Dendritic cell treated with granulocyte-macrophage colony-stimulating factor and Interleukin-4, amounts not matched to agents 40 ng/mL and 50 ng/mL, for 4 days (primary cell): Measurements from ENCODE around the gene TNRC6B.
A peak's percentile ranks its signal among the peaks of the same experiment; 100 is the strongest.
"Not testable (repeated sequence)": the region's sequence is repeated elsewhere in the genome, so short reads cannot be mapped to it uniquely, and the experiment has no call there.

Experiments used
- H3K27ac Mint-ChIP-seq: one replicate; pipeline ENCODE4 v1.8.0; 2022; ENCODE audit warnings: mild to moderate bottlenecking, mixed read lengths
- H3K27me3 Mint-ChIP-seq: one replicate; pipeline ENCODE4 v1.8.0; 2022; ENCODE audit warnings: mild to moderate bottlenecking, mixed read lengths
- H3K36me3 Mint-ChIP-seq: one replicate; pipeline ENCODE4 v1.8.0; 2022; ENCODE audit warnings: low read depth, mixed read lengths
- H3K4me1 Mint-ChIP-seq: one replicate; pipeline ENCODE4 v1.8.0; 2022; ENCODE audit warnings: low read depth, mixed read lengths
- H3K4me3 Mint-ChIP-seq: one replicate; pipeline ENCODE4 v1.8.0; 2022; ENCODE audit warnings: mild to moderate bottlenecking, moderate library complexity, mixed read lengths
- H3K9me3 Mint-ChIP-seq: one replicate; pipeline ENCODE4 v1.8.0; 2022; ENCODE audit warnings: mixed read lengths
- intact Hi-C: fragments of 100-400 bp; cut with micrococcal nuclease; formaldehyde crosslinking; loops from one replicate; pipeline ENCODE4 v1.15.0; 2022

The TNRC6B gene

DNA sequence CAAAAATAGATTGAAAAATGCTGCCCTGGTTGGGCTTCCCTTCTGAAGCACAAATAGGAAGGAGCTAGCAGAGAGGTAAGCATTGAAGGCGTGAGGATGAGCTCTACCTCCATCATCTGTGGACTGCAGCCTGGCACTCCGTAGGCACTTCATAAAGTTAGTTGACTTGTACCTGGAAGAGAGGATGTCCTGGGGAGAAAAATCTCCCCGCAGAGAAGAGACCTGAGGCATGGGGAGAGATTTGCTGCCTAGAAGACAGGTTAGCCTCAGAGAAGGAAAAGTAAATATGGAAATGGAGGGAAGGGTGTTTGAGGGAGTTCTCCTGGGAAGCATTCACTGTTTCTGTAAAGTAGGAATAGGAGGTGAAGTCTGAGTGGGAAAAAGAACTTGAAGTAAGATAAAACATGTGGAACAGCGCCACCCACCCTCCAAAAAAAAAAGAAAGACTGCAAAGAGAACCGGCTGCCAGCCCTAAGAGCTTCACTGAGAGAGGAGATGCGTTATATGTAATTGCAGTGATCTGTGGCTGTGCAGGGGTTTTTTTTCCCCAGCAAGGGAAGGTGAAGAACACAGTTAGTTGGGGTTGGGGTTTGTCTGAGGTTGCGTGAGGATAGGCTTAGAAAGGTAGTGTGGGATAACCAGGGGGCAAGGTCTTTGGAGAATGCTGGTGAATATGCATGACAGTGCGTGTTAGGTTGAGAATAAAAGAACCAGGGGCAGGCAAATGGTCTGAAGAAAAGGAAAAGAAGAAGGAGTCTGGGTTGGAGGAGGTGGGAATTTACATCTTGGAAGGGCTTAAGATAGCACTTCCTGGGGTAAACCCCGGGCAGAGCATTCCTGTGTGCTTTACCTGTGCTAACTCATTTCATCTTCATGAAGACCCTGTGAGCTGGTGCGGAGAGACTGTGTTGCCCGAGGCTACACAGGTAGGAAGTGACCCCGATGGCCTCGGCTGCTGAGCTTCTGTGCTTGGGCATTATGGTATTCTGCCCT, 16.0 kb downstream of the TNRC6B start:
- Mint-ChIP-seq H3K27ac (no peak overlapping the region), H3K36me3 (peaks cover 22% of the 10 kb centered on the region), H3K9me3 (no peaks in the 10 kb centered on the region), H3K27me3 (no peaks in the 10 kb centered on the region), H3K4me3 (no peak overlapping the region), H3K4me1 (peaks cover 62% of the 10 kb centered on the region)
- intact Hi-C loops: no loop called here

DNA sequence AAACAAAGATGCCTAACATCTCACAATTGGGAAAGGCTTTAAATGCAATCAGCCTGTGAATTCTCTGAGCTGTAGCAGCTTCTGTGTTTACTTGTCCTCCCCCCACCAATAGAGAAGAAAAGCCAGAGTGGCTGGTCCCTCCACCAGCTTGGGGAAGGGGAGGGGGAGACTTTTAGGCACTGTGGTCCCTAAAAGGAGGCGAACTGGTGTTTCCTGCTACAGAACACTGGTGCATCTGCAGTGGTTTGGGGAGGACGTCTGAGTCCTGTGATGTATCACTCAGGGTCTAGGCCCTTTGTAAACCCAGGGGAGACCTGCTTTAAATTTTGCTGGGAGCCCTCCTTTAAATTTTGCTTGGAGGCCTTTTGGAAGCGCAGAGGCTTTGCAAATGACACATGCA, 16.9 kb downstream of the TNRC6B start:
- intact Hi-C loops: no loop called here
- Mint-ChIP-seq H3K4me3 (no peak overlapping the region), H3K36me3 (peaks cover 22% of the 10 kb centered on the region), H3K9me3 (no peaks in the 10 kb centered on the region), H3K27ac (no peak overlapping the region), H3K4me1 (peaks cover 71% of the 10 kb centered on the region), H3K27me3 (no peaks in the 10 kb centered on the region)

DNA sequence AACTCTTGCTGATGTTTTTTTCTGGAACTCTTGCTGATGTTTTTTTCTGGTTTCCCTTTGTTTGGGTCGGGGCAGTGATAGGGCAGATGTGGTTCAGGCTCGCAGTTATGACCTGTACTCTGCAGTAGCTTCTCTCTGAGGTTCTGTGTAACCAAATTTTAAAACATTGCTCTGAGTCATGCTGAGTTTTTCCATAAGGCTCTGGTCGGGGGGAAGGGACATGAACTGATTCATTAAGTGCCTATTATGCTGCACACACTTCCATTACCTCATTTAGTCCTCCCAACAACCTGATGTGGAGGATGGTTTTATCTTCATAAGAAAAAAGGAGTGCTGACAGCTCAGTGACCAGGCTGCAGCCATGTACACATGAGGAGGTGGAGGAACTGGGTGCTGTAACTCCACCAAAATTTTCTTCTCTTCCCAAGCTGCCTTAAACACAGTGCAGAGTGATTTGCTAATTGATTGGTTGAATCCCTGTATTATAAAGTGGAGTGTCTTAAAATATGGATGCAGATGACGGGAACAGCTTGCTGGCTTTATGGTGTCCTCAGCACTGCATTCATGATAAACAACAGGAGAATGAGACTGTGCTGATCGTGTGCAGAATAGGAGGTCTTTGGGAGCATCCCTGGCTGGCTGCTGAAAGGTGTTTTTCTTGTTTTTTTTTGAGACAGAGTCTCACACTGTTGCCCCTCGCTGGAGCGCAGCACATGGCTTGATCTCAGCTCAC, 19.1 kb downstream of the TNRC6B start:
- no peaks in the 10 kb centered on the region for H3K9me3 Mint-ChIP-seq
- H3K27me3 Mint-ChIP-seq: no peaks in the 10 kb centered on the region
- intact Hi-C loops: no loop called here
- H3K36me3 Mint-ChIP-seq: peaks cover 12% of the 10 kb centered on the region
- no peak overlapping the region for H3K27ac Mint-ChIP-seq
- peaks cover 70% of the 10 kb centered on the region for H3K4me1 Mint-ChIP-seq
- no peak overlapping the region for H3K4me3 Mint-ChIP-seq

DNA sequence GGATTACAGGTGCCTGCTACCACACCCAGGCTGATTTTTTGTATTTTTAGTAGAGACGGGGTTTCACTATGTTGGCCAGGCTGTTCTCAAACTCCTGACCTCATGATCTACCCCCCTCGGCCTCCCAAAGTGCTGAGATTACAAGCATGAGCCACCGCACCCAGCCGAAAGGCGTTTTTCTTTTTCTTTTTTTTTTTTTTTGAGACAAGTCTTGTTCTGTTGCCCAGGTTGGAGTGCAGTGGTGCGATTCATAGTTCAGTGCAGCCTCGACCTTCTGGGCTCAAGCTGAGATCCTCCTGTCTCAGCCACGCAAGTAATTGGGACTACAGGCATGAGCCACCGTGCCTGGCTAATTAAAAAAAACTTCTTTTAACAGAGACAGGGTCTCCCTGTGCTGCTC, 19.7 kb downstream of the TNRC6B start:
- intact Hi-C loops, H3K4me3 Mint-ChIP-seq, H3K27ac Mint-ChIP-seq, H3K9me3 Mint-ChIP-seq, H3K27me3 Mint-ChIP-seq: not testable (repeated sequence)
- H3K36me3 Mint-ChIP-seq: peaks cover 13% of the 10 kb centered on the region
- peaks cover 66% of the 10 kb centered on the region for H3K4me1 Mint-ChIP-seq

DNA sequence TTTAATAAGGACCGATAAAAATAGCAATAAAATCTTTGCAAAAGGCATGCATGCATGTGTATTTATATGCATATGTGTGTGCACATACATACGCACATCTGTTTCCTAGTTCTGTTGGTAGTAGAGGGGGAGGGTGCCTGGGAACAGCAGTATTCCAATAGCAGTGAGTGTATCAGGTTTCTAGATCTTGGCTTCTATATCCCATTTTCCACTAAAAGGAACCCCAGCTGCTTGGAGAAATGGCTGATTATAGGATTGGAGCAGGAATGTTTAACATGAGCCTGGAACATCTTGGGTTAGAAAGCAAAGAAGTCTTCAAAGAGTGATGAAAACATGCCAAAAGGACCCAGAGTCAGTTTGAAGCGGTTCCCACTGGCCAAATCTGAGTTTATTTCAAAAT, 21.0 kb downstream of the TNRC6B start:
- Mint-ChIP-seq H3K9me3 (no peaks in the 10 kb centered on the region), H3K4me3 (no peak overlapping the region), H3K36me3 (peaks cover 15% of the 10 kb centered on the region), H3K4me1 (peaks cover 66% of the 10 kb centered on the region), H3K27me3 (no peaks in the 10 kb centered on the region), H3K27ac (peak overlapping the region; percentile 53)
- intact Hi-C loops: no loop called here

DNA sequence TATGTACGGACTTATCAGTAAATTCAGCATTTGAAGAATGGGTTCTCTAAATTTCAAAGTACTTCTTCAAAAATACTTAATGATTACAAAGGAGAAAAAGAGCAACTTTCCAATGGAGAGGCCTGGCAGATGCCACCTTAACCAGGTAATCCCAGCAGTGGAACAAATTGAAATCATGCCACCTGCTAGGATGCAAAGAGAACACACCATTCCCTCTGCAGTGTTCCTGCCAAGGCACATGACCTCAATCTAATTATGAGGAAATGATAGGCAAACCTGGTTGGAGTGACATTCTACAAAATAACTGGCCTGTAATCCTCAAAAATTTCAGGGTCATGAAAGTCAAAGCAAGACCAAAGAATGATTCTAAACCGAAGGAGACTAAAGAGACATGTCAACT, 21.5 kb downstream of the TNRC6B start:
- H3K27ac Mint-ChIP-seq: no peak overlapping the region
- H3K4me3 Mint-ChIP-seq: no peak overlapping the region
- intact Hi-C loops: no loop called here
- no peaks in the 10 kb centered on the region for H3K27me3 Mint-ChIP-seq
- H3K36me3 Mint-ChIP-seq: peaks cover 10% of the 10 kb centered on the region
- H3K9me3 Mint-ChIP-seq: no peaks in the 10 kb centered on the region
- H3K4me1 Mint-ChIP-seq: peaks cover 66% of the 10 kb centered on the region

DNA sequence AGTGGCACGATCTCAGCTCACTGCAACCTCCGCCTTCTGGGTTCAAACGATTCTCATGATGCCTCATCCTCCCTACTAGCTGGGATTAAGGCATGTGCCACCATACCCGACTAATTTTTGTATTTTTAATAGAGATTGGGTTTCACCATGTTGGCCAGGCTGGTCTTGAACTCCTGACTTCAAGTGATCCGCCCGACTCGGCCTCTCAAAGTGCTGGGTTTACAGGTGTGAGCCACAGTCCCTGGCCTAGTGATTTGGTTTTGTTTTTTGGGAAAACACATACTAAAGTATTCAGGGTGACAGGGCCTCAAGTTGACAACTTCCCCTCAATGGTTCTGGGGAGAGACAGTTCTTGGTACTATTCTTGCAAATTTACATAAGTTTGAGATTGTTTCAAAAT, 22.1 kb downstream of the TNRC6B start:
- H3K27ac Mint-ChIP-seq: no peak overlapping the region
- H3K27me3 Mint-ChIP-seq: no peaks in the 10 kb centered on the region
- peaks cover 68% of the 10 kb centered on the region for H3K4me1 Mint-ChIP-seq
- H3K9me3 Mint-ChIP-seq: no peaks in the 10 kb centered on the region
- H3K4me3 Mint-ChIP-seq: no peak overlapping the region
- H3K36me3 Mint-ChIP-seq: peaks cover 9% of the 10 kb centered on the region
- intact Hi-C loops: no loop called here

DNA sequence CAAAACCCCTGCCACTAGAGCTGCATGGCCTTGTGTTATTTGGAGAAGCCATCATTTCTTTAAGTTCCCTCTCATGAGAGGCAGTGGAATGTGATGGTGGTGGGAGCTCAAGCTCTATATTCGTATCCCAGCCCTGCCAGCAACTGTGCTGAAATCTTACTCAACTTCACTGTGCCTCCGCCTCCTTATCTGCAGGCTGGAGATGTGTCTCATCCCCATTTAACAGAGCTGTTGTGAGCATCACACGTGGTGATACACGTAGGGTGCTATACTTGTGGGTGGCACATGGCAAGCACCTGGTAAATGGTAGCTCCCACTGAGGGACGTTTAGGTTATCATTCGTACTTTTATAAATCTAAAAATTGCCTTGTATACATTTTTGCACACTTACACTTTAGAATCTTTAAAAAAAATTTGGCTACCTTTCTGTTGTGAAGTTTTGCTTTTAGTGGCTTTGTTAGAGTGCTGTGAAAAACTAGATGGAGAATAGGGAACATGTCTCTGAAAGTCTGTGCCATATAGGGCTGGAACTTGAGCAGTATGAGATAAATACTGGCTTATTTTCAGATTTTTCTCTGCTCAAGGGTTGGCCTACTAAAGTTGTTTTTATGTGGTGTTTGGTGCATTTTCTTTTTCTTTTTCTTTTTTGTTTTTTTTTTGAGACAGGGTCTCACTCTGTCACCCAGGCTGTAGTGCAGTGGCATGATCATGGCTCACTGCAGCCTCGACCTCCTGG, 23.2 kb downstream of the TNRC6B start:
- H3K4me3 Mint-ChIP-seq: no peak overlapping the region
- peaks cover 61% of the 10 kb centered on the region for H3K4me1 Mint-ChIP-seq
- no peaks in the 10 kb centered on the region for H3K9me3 Mint-ChIP-seq
- intact Hi-C loops: no loop called here
- H3K36me3 Mint-ChIP-seq: peaks cover 9% of the 10 kb centered on the region
- no peaks in the 10 kb centered on the region for H3K27me3 Mint-ChIP-seq
- no peak overlapping the region for H3K27ac Mint-ChIP-seq

DNA sequence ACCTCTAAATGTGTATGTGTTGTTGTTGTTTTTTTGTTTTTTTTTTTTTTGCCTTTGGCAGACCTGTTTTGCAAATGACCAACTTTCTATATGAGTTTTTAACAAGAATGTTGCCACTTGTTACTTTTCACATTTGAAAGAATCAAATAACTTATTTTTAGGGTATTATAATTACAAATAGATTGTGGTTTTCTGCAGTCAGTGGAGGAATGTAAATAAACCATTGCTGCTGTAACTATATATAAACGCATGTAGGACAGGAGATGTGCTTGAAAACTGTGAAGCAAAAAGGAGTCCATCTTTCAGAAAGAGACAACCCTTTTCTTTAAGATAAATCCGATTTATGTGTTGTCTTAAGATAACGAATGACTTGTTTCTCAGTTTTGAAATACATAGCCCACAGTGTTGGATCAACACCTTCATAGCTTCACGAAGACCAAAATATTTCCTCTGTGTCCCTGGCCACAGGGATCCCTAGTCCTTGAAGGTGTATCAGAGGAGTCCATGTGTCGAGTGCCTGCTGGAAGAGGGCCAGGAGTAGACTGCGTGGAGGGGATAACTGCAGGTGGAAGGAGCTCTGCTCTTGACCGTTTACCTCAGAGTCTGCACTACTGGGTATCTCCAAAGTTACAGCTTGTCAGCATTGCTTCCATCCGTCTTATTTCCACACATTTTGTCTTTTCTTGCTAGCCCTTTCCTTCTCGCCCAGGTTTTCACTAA, 24.7 kb downstream of the TNRC6B start:
- H3K27ac Mint-ChIP-seq: no peak overlapping the region
- intact Hi-C loops: no loop called here
- peaks cover 9% of the 10 kb centered on the region for H3K36me3 Mint-ChIP-seq
- peaks cover 49% of the 10 kb centered on the region for H3K4me1 Mint-ChIP-seq
- H3K4me3 Mint-ChIP-seq: no peak overlapping the region
- H3K9me3 Mint-ChIP-seq: no peaks in the 10 kb centered on the region
- no peaks in the 10 kb centered on the region for H3K27me3 Mint-ChIP-seq

DNA sequence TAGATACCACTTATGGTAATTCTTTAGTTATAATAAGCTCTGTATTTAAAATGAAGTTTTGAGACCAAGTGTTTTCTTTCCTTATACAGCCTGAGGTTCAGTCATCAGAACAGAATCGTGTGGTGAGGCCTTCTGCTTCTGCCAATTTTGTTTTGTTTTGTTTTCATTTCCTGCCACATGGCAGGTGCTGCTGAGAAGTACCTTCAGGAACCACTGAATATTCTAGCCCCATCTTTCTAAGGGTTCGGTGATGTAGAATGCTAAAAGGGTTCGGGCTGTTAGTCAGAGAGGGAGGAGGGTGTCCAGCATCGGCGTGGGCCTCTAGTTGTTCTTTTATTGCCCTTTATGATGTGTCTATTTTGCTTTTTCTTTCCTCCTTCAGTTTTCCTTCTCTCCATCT, 25.8 kb downstream of the TNRC6B start:
- H3K36me3 Mint-ChIP-seq: peaks cover 9% of the 10 kb centered on the region
- H3K27ac Mint-ChIP-seq: peak overlapping the region; percentile 11
- peaks cover 49% of the 10 kb centered on the region for H3K4me1 Mint-ChIP-seq
- H3K9me3 Mint-ChIP-seq: no peaks in the 10 kb centered on the region
- H3K4me3 Mint-ChIP-seq: no peak overlapping the region
- H3K27me3 Mint-ChIP-seq: no peaks in the 10 kb centered on the region
- intact Hi-C loops: no loop called here

DNA sequence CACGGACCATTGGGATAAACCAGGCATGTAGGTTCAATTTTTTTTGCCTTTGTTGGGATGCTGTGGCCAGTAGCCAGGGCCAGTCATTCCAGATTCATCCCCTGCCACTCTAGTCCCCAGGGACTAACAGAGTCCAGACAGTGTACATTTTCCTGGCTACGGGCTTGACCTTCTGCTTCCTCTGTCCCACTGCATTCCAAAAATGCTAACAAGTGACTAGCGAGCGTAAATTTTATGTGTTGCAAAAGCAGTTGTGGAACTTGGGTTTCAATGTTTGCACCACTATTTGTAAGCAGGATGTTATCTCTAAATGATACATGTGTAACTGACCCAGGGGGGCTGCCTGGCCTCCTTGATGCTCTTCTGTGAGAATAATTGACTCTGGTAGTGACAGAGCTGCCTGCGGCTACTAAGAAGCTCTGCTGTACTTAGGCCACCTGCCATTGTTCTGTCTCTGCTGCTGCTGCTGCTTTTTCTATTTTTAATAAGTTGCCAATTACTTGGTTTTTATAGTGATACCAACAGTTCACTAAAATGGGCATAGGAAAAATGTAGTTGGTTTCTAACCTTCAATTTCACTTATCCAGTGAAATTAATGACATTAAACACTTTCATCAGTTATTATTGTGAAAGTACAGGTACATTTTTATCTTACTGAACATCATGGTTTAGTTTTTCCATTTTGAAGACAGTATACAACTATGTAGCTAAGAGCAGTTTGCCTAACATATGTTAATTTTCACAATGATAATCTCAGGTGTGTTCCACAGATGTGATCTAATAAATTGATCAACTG, 26.8 kb downstream of the TNRC6B start:
- no peaks in the 10 kb centered on the region for H3K27me3 Mint-ChIP-seq
- H3K4me1 Mint-ChIP-seq: peaks cover 47% of the 10 kb centered on the region
- H3K27ac Mint-ChIP-seq: peak overlapping the region; percentile 11
- no peak overlapping the region for H3K4me3 Mint-ChIP-seq
- H3K9me3 Mint-ChIP-seq: no peaks in the 10 kb centered on the region
- H3K36me3 Mint-ChIP-seq: peaks cover 9% of the 10 kb centered on the region
- intact Hi-C loops: no loop called here

DNA sequence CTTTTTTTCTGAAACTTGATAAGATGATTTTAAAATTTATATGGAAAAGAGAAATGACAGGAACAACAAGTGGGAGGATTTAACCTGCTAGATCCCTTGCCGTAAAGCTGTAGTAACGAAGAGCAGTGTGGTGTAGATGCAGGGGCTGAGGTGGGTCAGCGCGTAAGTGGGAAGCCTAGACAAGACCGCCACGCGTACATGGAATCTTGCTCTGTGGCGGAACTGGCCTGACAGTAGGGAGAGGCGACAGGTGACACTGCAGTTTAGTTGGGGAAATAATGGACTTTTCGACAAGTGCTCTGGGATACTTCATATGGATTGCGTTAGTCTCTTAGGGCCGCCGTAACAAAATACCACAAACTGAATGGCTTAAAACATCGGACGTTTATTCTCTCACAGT, 28.8 kb downstream of the TNRC6B start:
- H3K4me3 Mint-ChIP-seq: no peak overlapping the region
- H3K27ac Mint-ChIP-seq: peak overlapping the region; percentile 13
- no peaks in the 10 kb centered on the region for H3K27me3 Mint-ChIP-seq
- intact Hi-C loops: no loop called here
- peaks cover 54% of the 10 kb centered on the region for H3K4me1 Mint-ChIP-seq
- H3K9me3 Mint-ChIP-seq: no peaks in the 10 kb centered on the region
- H3K36me3 Mint-ChIP-seq: peaks cover 9% of the 10 kb centered on the region

DNA sequence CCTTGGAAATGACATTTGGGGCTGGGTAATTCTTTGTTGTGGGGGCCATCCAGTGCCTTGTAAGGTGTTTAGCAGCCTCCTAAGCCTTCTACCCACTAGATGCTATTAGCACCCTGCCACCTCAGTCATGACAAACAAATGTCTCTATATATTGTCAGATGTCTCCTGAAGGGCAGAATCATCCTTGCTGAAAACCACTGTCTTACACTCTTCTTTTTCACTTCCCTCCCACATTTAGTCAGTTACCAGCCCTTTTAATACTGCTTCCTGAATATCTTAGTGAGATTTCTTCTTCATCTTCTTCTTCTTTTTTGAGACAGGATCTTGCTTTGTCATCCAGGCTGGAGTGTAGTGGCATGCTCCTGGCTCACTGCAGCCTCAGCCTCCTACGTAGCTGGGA, 33.1 kb downstream of the TNRC6B start:
- H3K36me3 Mint-ChIP-seq: peaks cover 15% of the 10 kb centered on the region
- no peaks in the 10 kb centered on the region for H3K9me3 Mint-ChIP-seq
- intact Hi-C loops: loop anchor here (2.0 kb wide), 1 partner anchor 32 kb away; no protein-coding TSS in a partner anchor
- peak overlapping the region; percentile 88 for H3K27ac Mint-ChIP-seq
- H3K4me1 Mint-ChIP-seq: peaks cover 69% of the 10 kb centered on the region
- H3K4me3 Mint-ChIP-seq: peak overlapping the region; percentile 34
- no peaks in the 10 kb centered on the region for H3K27me3 Mint-ChIP-seq
